Keratinocyte (primary cell): ENCODE data around the gene CNIH2. TPM values are rescaled to one million over a fixed set of nuclear protein-coding genes. Genes with fewer than 3 reads are reported as not detected.

Experiments
- DNase-seq: peaks from one replicate; pipeline ENCODE4 v3.0.0-alpha.2; 2011; ENCODE audit warnings: low read depth, missing footprints, low spot score
- FAIRE-seq: peaks from 2 replicates; lab custom pipeline; 2011; peaks lifted over from hg19 to GRCh38; lab: Jason Lieb, UNC
- H2AFZ ChIP-seq: 2 replicates; pipeline ENCODE4 v1.6.0; 2012; ENCODE audit warnings: low read length, control low read depth, inconsistent platforms; ENCODE audit not compliant: control insufficient read depth
- H3K27ac ChIP-seq: 2 replicates; pipeline ENCODE4 v1.5.1; 2011; ENCODE audit warnings: low read length; ENCODE audit not compliant: control insufficient read depth, insufficient read depth
- H3K27me3 ChIP-seq: 3 replicates; pipeline ENCODE4 v1.6.0; 2011; ENCODE audit warnings: low read length; ENCODE audit not compliant: control insufficient read depth, insufficient read depth; ENCODE audit errors: extremely low read depth
- H3K36me3 ChIP-seq, 2 experiments: 2 replicates in 1 of 2; 3 replicates in 1 of 2; pipeline ENCODE4 v1.5.1; 2011; ENCODE audit warnings: low read length in 2 of 2, mild to moderate bottlenecking in 1 of 2; ENCODE audit not compliant: control insufficient read depth in 2 of 2, insufficient read depth in 2 of 2; ENCODE audit errors: extremely low read depth in 1 of 2
- H3K4me1 ChIP-seq: 3 replicates; pipeline ENCODE4 v1.5.1; 2011; ENCODE audit warnings: low read length; ENCODE audit not compliant: control insufficient read depth, insufficient read depth; ENCODE audit errors: extremely low read depth
- H3K4me2 ChIP-seq: 3 replicates; pipeline ENCODE4 v1.6.0; 2011; ENCODE audit warnings: low read depth, low read length; ENCODE audit not compliant: control insufficient read depth, insufficient read depth; ENCODE audit errors: extremely low read depth
- H3K4me3 ChIP-seq, 3 experiments: fragments of 200-600 bp in 1 of 3; sonication (generic) in 1 of 3; 2 replicates in 2 of 3; 3 replicates in 1 of 3; pipeline ENCODE4 v1.5.1; 2011 to 2016; ENCODE audit warnings: low read length in 3 of 3, mild to moderate bottlenecking in 3 of 3, control low read depth in 2 of 3, inconsistent platforms in 1 of 3, low read depth in 1 of 3, mixed read lengths in 1 of 3, mixed run types in 1 of 3, moderate library complexity in 1 of 3; ENCODE audit not compliant: control insufficient read depth in 2 of 3, insufficient read depth in 2 of 3; ENCODE audit errors: extremely low read depth in 1 of 3
- H3K79me2 ChIP-seq: 2 replicates; pipeline ENCODE4 v1.6.0; 2012; ENCODE audit warnings: low read length; ENCODE audit not compliant: control insufficient read depth, insufficient read depth
- H3K9ac ChIP-seq: 3 replicates; pipeline ENCODE4 v1.6.0; 2011; ENCODE audit warnings: low read length; ENCODE audit not compliant: control insufficient read depth, insufficient read depth; ENCODE audit errors: extremely low read depth
- H3K9me1 ChIP-seq: 3 replicates; pipeline ENCODE4 v1.6.0; 2011; ENCODE audit warnings: low read length; ENCODE audit not compliant: control insufficient read depth, insufficient read depth; ENCODE audit errors: extremely low read depth
- H3K9me3 ChIP-seq: 2 replicates; pipeline ENCODE4 v1.5.1; 2012; ENCODE audit warnings: low read depth, low read length; ENCODE audit not compliant: control insufficient read depth
- H4K20me1 ChIP-seq: 3 replicates; pipeline ENCODE4 v1.6.0; 2011; ENCODE audit warnings: low read length; ENCODE audit not compliant: control insufficient read depth, insufficient read depth; ENCODE audit errors: extremely low read depth
- EZH2 ChIP-seq: IDR thresholded peaks from one replicate; pipeline ENCODE4 v1.6.1; 2012; ENCODE audit warnings: inconsistent platforms, mild to moderate bottlenecking, low read length, moderate library complexity
- dilution Hi-C: fragments of 300-500 bp; cut with MboI; formaldehyde crosslinking; loops from one replicate; pipeline ENCODE4 v1.7.0; 2020; ENCODE audit warnings: low sequenced_read_pairs; ENCODE audit not compliant: extremely low pct_ligation_motif_present
- polyA plus RNA-seq, 5 experiments: library from polyadenylated mRNA; depleted of rRNA in 3 of 5; stranded (reverse) in 3 of 5; stranded (forward) in 1 of 5; unstranded in 1 of 5; fragments of >200 nt; gene quantifications; 1 replicate in 1 of 5; 2 replicates in 3 of 5; 3 replicates in 1 of 5; pipeline versions ENCODE4 v1.2.1 to v1.2.3, GENCODE V29; 2011 to 2012; ENCODE audit warnings: missing spikeins in 2 of 5, low read depth in 1 of 5, low replicate concordance in 1 of 5
- TF ChIP-seq, protein P1 (sequence below), 3 experiments: IDR thresholded peaks in 1 of 3; conservative IDR thresholded peaks in 1 of 3; optimal IDR thresholded peaks in 1 of 3; 2 replicates in 2 of 3; 3 replicates in 1 of 3; pipeline versions ENCODE3 to v1.5.1; 2011; ENCODE audit warnings: low read length in 3 of 3, mild to moderate bottlenecking in 3 of 3, moderate library complexity in 2 of 3, control low read depth in 1 of 3, inconsistent platforms in 1 of 3; ENCODE audit not compliant: insufficient read depth in 2 of 3; ENCODE audit errors: extremely low read depth in 1 of 3

The CNIH2 gene
- polyA plus RNA-seq, 1 donor (not counting 4 experiments of a cell fraction or from before 2014, with no cell fraction given), result 0.17 TPM

DNA sequence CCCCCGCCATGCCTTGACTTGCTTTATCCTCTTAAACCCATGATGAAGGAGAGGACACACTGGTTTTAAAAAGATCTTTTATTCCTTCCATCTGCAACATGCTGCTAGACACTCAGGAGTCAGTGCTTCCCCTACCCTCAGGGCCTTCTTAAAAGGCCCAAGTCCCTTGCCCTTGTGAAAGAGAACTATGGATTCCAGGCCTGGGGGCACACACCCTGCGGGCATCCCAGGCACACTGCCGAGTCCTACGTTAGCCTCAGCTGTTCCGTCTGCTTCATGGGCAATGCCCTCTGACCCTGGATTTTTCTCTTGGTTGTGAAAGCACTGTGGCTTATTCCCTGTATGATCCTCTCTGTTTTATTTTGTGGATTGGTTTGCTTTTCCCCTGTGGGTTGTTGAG is 44.7 kb upstream of the CNIH2 start:
- Histone ChIP-seq H3K36me3 (peaks cover 16 to 42% of the 10 kb centered on the region in 2 experiments), H3K4me1 (no peaks in the 10 kb centered on the region), H3K9ac (no peak overlapping the region), H2AFZ (no peak overlapping the region), H4K20me1 (no peaks in the 10 kb centered on the region), H3K9me3 (no peaks in the 10 kb centered on the region), H3K27me3 (no peaks in the 10 kb centered on the region), H3K27ac (no peak overlapping the region), H3K4me2 (no peak overlapping the region), H3K79me2 (no peaks in the 10 kb centered on the region), H3K4me3 (no peak overlapping the region), H3K9me1 (no peaks in the 10 kb centered on the region)
- TF ChIP-seq, protein P1, sequence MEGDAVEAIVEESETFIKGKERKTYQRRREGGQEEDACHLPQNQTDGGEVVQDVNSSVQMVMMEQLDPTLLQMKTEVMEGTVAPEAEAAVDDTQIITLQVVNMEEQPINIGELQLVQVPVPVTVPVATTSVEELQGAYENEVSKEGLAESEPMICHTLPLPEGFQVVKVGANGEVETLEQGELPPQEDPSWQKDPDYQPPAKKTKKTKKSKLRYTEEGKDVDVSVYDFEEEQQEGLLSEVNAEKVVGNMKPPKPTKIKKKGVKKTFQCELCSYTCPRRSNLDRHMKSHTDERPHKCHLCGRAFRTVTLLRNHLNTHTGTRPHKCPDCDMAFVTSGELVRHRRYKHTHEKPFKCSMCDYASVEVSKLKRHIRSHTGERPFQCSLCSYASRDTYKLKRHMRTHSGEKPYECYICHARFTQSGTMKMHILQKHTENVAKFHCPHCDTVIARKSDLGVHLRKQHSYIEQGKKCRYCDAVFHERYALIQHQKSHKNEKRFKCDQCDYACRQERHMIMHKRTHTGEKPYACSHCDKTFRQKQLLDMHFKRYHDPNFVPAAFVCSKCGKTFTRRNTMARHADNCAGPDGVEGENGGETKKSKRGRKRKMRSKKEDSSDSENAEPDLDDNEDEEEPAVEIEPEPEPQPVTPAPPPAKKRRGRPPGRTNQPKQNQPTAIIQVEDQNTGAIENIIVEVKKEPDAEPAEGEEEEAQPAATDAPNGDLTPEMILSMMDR (optimal IDR thresholded peaks at IDR 0.05 in 1 of 3, IDR thresholded peaks at IDR 0.05 in 1 of 3, conservative IDR thresholded peaks at IDR 0.05 in 1 of 3; ENCODE audit: extremely low read depth in 1 of 3, insufficient read depth in 2 of 3, low read length in 3 of 3), result no peak
- no peak for TF ChIP-seq EZH2
- DNase-seq (no peak), FAIRE-seq (no peak)
- dilution Hi-C loops, result no loop called here

- TF ChIP-seq, protein P1 (optimal IDR thresholded peaks at IDR 0.05 in 1 of 3, IDR thresholded peaks at IDR 0.05 in 1 of 3, conservative IDR thresholded peaks at IDR 0.05 in 1 of 3; ENCODE audit: extremely low read depth in 1 of 3, insufficient read depth in 2 of 3, low read length in 3 of 3), result no peak
- no peak for TF ChIP-seq EZH2
- Histone ChIP-seq H3K4me2 (no peak overlapping the region), H3K9ac (no peak overlapping the region), H3K4me1 (no peaks in the 10 kb centered on the region), H4K20me1 (no peaks in the 10 kb centered on the region), H3K9me1 (no peaks in the 10 kb centered on the region), H3K79me2 (no peaks in the 10 kb centered on the region), H3K9me3 (no peaks in the 10 kb centered on the region), H3K27me3 (no peaks in the 10 kb centered on the region), H3K4me3 (no peak overlapping the region), H3K36me3 (peaks cover 19 to 48% of the 10 kb centered on the region in 2 experiments), H3K27ac (no peak overlapping the region), H2AFZ (no peak overlapping the region)
- FAIRE-seq (no peak), DNase-seq (no peak)
- dilution Hi-C loops, result no loop called here
Measured at GRCh38 chr11:66235141-66235540, 42.8 kb upstream of the CNIH2 start.
